HG02678 (cell line): ENCODE measurements around the gene STARD5.
A peak's percentile ranks its signal among the peaks of the same experiment; 100 is the strongest.

Experiments
- ATAC-seq: cut with Tn5 transposase; IDR thresholded peaks from one replicate; pipeline ENCODE4 v1.9.1; 2021; ENCODE audit warnings: mild to moderate bottlenecking, moderate library complexity; ENCODE audit not compliant: unreplicated experiment

STARD5 gene

DNA sequence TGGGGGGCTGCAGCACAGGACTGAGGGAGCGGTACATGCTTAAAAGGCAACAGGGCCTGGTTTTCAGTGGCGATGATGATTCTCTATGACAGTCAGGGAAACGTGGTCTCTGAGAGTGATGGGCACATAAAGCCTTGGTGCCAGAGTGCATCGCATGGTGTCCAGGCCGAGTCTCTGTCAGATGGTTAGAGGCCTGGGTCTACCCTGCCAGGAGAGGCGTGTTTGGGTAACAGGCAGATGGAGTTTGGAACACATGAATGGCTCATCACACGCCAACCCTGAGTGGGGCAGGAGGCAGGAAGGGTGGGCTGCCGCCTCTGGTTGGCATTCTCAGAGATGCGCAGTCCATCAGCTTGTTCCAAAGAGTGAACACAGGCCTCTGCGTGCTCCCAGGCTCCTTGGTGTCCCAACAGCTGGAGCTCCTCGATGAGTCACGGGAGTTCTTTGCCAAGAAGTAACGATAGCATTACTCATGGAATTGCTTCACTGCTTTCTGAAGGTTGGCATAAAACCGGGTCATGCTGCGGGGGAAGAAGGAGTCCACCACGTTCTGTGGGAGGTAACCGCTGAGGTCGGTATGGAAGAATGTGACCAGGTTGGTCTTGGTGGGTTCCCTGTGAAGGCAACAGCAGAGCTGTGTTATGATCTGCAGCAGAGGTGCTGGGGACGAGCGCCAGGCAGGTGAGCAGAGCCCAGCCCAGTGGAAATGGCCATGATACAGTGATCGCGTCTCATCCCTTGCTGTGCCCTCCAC, 11.0 kb downstream of the STARD5 start:
- ATAC-seq, result no peak

DNA sequence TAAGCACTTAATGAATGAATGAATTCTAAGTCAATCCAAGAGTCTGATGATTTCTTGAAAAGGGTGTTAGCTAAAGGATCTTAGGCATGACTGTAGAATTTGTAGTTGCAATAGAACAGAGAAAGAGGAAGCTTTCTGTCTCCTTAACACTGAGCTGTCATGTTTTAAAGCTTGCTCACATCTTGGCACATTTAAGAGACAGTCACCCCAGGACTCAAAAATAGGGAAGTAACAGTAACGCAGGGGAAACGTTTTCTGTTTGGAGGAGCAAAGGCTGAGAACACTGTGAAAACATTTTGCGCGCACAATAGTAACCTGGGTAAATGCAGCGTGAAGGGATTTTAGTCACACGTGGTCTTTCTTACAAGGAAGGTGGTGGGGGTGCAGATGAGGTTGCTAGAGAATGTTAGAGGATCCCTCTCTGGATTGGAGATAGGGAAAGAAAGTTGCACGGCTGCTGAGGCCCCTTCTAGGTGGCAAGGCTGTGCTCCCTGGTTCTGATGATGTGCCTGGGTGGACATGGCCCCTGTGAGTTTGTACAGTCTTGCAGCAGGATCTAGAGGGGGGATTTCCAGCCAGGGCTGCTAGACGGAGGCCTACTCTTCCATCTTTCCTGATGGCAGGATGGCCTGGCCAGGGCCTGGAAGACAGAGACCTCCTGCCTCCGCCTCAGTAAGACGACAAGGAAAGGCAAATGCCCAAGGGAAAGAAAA, 12.0 kb downstream of the STARD5 start:
- ATAC-seq, result peak; percentile 47

DNA sequence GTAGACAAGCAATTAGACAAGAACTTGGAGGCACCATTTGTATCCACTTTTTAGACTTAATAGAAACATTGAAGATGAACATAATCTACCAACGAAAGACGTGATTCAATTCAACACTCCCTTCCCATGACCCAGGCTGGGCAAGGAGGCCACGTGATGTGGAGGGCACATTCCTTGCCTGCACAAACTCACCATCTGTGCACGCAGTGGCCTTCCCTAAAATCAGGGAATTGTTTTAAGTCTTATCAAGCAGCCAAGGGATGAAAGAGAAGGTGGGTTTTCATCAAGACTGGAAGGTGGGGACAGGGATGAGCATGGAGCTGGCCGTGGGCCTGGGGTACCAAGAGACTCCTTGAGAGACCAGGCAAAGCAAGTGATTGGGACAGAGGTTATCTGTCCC, 13.5 kb downstream of the STARD5 start:
- no peak for ATAC-seq

DNA sequence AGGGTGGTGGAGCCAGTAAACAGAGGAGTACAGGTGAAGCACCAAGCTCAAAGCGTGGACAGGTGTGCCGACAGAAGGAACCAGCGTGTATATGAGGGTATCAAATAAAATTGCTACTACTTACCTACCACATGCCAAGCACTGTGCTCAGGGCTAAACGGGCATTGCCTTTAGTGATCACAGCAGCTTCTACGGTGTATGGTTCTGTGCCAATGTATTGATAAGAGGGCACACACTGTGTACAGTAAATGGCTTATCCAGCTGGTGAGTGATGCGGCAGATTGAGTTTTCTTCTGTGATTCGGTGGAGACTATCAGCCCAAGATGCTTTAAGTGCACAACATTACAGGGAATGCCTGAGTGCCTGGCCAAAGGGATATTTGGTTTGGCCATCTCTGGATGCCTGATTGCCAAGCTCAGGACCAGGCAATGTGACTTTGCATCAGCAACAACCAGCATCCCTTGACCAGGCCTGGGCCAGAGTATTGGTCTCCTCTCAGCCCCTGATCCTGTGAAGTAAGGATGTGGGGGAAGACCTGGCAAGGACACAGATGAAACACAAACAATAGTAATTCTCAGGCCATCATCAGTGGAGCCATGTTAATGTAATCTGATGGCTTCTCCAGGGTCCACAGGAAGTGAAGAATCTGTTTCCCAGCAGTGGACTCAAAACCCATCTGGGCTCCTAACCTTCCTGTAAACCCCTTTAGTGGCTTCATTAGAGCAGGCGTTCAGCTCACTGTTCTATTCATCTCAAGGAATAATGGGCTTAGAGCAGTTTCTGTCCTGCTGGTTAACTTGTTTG, 14.1 kb downstream of the STARD5 start:
- ATAC-seq, result no peak

DNA sequence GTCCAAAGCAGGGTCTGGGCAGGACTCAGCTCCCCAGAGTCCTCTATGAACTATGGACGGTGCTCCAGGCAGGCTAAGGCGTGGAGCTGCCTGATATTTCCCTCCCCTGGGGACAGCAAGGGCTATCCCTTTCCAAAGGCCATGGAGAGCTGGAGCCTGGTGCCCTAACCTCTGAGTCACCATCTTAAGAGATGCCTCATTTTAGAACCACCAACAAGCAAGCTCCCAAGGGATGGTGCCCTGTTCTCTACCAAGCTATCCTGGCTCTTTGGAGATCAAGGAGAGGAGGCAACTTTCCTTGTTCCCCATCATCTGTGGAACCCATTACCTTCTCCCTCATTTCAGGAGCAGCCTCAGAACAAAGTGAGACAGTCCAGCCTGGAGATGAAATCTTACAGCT, 15.7 kb downstream of the STARD5 start:
- ATAC-seq, result no peak

DNA sequence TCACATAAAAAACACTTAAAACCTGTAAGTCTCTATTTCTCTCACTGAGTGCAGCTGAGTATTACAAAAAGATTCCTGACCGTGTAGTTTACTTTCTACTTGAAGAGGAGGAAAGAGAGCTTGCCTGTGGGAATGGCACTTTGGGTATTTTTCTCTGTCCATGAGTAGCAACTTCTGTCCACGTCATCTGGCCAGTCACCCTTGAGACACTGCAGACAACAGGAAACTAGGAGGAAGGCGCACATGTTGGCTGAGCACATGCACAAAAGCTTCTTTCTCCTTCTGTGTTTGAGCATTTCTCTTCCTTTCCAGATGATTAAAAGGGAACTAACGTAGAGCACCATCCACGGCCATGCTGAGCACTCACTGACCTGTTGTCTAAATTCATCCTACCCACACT, 19.7 kb downstream of the STARD5 start:
- no peak for ATAC-seq

DNA sequence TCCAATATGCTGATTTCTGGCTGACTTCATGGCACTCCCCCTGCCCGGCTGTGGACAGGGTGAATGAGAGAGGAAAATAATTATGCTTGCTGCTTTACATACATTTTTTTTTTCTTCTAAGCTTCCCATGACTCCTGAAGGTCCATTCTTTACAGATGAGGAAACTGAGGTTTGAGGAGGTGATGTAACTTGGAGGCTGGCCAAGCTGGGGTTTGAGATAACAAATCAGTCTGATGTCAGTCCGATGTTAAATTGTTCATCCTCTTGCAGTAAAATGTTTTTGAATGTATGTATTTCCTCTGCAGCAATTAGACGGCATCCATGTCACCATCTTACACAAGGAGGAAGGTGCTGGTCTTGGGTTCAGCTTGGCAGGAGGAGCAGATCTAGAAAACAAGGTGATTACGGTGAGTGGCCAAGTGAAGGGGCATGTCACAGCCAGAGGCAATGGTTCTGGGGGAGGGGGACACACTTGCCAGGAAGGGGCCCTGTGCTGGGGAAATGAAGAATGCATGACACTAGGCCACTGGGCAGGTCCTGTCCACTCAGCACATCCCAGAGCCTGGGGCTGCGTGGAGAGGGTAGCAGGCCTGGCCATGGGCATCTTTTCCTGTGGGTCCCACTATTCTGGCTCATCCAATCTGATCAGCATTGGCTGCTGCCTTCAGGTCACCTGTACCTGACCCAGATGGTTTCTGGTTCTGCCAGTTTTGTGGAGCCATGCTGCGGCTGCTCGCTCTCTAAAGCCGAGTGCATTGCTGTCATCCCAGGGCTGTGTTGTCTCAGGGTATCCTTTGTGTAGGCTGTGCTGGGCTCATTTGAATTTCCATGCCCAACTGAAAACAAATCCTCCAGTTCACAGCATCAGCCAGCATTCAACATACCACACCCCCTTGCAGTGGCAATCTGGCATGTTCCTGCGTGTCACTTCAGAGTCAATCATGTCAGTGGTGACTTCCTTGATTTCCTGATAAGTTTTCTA, 20.4 kb downstream of the STARD5 start:
- ATAC-seq, result no peak

DNA sequence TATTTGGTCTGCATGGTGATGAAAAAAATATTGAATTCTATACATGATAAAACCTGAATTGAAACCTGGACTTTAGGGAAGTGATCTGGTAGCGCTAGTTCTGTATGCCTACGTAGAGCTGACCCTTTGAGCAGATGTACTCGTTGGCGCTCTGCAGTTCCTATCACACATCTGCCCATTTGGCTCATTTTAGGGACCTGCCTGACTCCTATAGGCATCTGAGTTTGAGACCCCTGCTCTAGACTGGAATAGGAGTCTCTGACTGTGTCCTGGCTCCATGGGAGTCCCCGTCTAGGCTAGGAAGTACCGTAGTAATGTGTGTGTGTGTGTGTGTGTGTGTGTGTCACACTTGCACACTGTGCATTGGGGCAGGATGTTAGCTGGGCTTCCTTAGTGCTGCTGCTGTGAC, 21.2 kb downstream of the STARD5 start:
- no peak for ATAC-seq

DNA sequence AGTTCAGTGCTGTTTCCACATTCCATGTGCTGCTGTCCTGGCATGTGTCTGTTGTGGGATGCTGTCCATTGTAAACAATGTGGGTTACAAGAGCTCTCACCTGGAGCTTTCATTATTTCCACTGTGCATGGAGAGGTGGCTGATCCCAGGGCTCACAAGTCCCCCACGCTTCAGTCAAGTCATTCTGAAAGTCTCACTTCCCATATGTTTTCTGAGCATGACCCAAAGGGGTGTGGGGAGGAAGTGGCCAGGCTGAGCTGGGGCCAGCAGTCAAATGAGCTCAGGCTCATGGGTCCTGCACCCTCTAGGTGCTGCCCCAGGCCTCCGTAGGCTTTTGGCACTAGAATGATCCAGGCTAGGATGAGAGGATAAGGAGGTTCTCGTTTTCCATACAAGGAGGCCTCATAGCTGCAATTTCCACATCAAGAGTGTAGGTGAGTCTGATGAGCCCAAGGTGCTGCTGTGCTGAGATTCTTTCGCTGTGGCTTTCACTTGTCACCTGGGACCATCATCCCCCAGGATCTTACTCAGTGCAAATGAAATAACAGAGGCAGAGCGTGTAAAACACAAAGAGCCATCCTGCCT, 22.0 kb downstream of the STARD5 start:
- peak; percentile 79 for ATAC-seq

DNA sequence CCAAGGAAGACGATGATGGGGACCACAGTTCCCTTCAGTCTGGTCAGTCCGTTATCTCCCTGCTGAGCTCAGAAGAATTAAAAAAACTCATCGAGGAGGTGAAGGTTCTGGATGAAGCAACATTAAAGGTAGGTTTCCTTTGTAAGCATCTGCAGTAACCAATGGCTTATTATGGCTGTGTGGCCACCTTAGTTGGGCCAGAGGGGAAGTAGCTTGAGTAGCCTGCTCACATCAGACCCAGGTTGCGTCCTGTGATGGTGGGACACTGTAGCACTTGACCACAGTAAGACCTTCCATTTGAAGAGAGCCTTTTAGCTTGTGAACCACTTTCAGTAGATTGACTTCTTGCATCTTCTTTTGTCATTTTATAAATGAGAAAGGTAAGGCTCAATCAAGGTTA, 22.6 kb downstream of the STARD5 start:
- ATAC-seq, result no peak

DNA sequence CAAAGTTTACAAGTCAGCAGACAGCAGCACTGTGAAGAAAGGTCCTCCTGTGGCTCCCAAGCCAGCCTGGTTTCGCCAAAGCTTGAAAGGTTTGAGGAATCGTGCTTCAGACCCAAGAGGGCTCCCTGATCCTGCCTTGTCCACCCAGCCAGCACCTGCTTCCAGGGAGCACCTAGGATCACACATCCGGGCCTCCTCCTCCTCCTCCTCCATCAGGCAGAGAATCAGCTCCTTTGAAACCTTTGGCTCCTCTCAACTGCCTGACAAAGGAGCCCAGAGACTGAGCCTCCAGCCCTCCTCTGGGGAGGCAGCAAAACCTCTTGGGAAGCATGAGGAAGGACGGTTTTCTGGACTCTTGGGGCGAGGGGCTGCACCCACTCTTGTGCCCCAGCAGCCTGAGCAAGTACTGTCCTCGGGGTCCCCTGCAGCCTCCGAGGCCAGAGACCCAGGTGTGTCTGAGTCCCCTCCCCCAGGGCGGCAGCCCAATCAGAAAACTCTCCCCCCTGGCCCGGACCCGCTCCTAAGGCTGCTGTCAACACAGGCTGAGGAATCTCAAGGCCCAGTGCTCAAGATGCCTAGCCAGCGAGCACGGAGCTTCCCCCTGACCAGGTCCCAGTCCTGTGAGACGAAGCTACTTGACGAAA, 24.2 kb downstream of the STARD5 start:
- no peak for ATAC-seq

DNA sequence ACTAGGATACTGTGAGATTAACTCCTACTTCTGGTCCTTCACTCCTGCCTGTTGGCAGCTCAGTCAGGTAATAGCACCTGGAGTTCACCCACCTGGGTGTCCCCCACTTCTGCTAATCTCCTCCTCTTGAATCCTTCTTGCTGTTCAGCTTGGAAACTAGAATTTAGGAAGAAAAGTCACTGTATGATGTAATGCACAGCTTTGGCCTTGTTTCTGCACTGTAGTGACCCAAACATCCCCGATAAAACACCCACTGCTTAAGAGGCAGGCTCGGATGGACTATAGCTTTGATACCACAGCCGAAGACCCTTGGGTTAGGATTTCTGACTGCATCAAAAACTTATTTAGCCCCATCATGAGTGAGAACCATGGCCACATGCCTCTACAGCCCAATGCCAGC, 24.8 kb downstream of the STARD5 start:
- no peak for ATAC-seq

DNA sequence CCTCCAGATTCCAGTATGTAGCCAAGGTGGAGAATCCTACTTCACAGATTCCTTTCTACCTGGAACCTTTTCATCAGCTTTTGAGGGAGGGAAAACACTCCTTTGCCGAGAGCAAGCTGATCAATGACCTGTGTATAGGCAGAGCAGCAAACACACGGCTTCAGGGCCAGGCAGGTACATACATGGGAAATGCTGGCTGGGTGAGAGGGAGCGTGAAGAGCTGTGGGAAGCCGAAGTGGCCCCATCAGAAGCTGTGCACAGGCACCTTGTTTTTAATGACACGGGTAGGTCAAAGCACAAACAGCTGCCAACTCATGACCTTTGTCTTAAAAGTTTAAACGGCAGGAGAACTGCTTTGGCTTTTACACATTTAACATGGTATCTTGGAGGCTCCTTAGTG, 25.3 kb downstream of the STARD5 start:
- no peak for ATAC-seq

DNA sequence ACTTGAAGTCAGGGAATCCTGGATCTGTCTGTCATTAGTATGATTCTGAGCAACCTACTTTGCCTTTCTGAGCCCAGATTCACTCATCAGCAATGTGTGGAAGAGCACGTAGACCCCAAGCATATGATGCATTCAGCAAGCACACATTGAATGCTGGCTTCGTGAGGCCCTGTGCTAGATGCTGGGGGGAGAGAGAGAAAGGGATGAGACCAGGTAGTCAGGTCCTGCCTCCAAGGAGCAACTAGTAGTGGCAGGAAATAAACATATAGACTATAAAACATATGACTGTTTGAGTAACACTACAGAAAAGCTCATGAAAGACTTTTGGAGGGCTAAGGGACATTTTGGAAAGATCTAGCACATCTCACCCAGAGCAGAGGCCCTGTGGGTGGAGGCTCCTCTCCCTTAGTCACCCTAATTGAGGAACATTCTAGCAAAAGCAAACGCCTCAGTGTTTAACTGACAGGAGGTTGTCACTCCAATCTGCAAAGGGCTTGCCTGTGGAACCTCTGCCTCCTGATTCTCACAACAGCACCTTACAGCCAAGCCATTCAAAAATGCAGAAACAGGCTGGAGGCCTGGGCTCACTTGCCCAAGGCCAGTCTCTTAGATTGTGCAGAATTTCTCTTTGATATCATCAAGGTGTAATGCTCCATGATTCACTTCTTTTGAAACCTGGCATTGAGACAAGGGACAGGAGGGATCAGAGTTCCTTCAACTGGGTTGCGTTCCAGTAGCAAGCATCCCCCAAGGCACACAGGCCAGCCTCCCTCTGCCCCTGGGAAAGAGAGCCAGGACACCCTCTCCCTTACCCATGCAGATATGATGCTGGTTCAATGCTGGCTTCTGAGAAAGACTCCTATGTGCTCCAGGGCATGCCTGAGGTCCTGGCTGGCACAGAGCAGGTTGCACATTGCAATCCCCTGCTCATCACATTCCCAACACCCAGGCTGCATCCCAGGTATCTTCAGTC, 26.1 kb downstream of the STARD5 start:
- ATAC-seq, result no peak

DNA sequence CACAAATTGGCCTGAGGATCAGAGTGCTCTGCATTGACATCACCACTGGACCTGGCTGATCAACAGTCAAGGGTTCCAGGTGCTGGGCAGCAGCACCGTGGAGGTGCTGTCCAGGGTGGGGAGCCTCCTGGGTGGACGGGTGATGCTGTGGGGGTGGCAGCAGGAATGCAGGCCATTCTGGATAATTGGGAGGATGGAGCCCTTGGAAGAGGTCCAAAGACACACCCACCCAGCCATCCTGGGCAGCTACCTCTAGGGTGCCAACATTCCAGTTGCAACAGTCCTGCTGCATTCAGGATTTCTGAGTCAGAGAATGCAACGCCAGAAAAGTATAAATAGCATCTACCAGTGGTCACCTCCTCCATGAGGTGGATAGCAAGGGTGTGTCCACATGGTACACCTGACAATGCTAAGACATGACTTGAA, 26.8 kb downstream of the STARD5 start:
- no peak for ATAC-seq

DNA sequence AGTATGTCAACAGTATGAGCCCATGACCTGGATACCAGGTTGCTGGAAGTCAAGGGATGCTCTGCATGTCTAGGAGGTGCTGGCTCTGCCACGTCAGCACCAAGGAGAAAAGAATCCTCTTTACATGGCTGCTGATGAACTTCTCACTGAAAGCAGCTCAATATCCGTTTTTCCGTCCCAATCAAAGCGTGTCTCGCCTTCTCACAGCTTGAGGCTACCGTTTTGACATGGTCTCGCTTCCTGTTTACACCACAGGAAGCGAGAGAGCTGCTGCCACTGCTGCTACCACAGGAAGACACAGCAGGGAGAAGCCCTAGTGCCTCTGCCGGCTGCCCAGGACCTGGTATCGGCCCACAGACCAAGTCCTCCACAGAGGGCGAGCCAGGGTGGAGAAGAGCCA, 27.3 kb downstream of the STARD5 start:
- ATAC-seq, result peak; percentile 44

DNA sequence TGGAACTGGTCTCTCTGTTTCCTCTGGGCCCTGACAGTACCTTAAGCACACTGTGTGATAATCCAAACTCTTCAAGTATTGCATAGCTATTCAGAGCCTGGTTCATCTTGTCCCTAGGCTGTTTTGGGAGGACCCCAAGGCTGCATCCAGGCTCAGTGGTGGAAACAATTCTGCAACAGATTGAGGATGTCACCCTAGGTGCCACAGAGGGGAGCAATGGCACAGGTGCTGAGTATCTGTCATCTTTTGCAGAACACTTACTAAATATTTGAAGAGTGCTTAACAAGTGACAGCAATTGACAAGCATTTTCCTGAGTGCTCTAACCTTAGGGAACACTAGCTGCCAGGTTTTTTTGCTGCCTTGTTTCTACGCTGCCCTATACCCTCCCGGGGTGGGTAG, 27.8 kb downstream of the STARD5 start:
- ATAC-seq, result no peak

DNA sequence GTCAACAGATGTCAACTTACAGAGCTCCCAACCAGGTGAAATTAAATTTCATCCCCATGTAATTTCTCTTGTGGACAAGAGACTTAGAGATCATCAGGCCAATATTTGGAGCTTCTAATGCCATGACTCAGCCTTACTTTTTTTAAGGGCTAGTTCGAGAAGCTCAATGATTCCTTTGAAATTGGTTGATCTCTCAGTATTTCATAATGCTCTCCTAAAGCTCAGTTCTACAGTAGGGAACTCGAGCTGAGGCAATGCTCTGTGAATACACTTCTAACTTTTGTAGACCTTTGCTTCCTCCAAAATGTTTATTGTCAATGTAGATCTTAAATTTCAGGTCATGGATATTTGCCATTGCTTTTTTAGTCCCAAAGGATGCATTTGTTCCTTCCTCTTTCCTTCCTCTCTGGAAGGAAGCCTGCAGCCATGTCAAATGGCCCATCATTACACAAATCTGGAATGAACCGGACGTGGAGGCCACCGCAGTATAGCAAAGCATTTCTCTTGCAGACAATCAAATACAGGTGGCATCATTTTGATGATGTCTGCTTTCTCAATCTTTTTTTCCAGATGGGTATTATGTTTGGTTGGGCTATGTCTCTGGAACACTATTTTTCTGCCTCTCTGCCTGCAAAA, 28.3 kb downstream of the STARD5 start:
- no peak for ATAC-seq
